ENCODE data around the gene TOR1B.

- TF ChIP-seq CTCF (IDR thresholded peaks at IDR 0.05; ENCODE audit: insufficient read depth, low read length) (no peak), GABPA (IDR thresholded peaks at IDR 0.05; ENCODE audit: low read depth) (no peak), POLR2AphosphoS5 (IDR thresholded peaks at IDR 0.05; ENCODE audit: low read depth) (no peak)
Measured at GRCh38 chr9:129774791-129775447, 28.1 kb upstream of the TOR1B start.

Data from HL-60 (cell line).